ENCODE results near the gene CA12. TPM values are rescaled to one million over a fixed set of nuclear protein-coding genes. Genes with fewer than 3 reads are reported as not detected.

CA12 gene
- total and polyA plus RNA-seq, 4 donors: 0.07 to 5.1 (median 1.5) TPM

- TF ChIP-seq SP1 (IDR thresholded peaks at IDR 0.05) (no peak), TAF1 (conservative IDR thresholded peaks at IDR 0.05) (no peak), FOXA2 (IDR thresholded peaks at IDR 0.05) (no peak), GABPA (IDR thresholded peaks at IDR 0.05 in 1 of 2, conservative IDR thresholded peaks at IDR 0.05 in 1 of 2) (no peak), RXRA (IDR thresholded peaks at IDR 0.05) (no peak), EGR1 (IDR thresholded peaks at IDR 0.05; ENCODE audit: low read depth in 2 of 2) (no peak)
Measured at GRCh38 chr15:63332367-63333124, 49.1 kb downstream of the CA12 start (continued).

DNA sequence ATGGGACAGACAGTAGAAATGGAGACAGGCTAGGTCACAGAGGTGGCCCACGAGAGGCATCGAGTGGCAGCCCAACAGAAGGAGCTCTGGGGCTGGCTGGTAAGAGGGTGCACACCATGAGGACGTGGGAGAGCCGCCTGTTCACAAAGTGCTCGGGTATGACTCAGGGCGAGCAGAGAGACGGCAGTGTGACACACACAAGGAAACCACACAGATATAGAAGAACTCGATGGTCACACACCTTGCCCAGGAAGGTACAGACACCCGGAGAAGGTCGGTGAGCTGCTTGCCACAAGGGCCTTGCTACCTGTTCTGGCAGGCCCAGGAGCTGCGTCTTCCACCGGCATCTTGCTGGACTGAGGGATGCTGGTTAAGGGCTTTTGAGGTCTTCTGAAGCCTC lies 50.2 kb downstream of the CA12 start:
- Histone ChIP-seq H3K27me3 (ENCODE audit: control insufficient read depth in 4 of 4, insufficient read depth in 4 of 4, low read length in 3 of 4) (no peaks in the 10 kb centered on the region), H3K27ac (ENCODE audit: low read depth in 1 of 2, low read length in 2 of 2) (no peak overlapping the region), H3K9ac (ENCODE audit: low read depth in 1 of 2, low read length in 2 of 2) (no peak overlapping the region), H3K4me1 (ENCODE audit: control insufficient read depth in 4 of 4, insufficient read depth in 4 of 4, low read length in 3 of 4) (no peaks in the 10 kb centered on the region), H3K36me3 (ENCODE audit: control insufficient read depth in 4 of 4, insufficient read depth in 3 of 4, low read depth in 1 of 4, low read length in 3 of 4) (no peaks in the 10 kb centered on the region), H3K4me3 (ENCODE audit: low read depth in 1 of 3, low read length in 3 of 3) (no peak overlapping the region), H3K9me3 (ENCODE audit: control insufficient read depth in 4 of 4, low read length in 3 of 4) (no peaks in the 10 kb centered on the region)
- DNase-seq (ENCODE audit: low spot score): no peak
- TF ChIP-seq YY1 (IDR thresholded peaks at IDR 0.05) (no peak), RXRA (IDR thresholded peaks at IDR 0.05) (no peak), FOXA2 (IDR thresholded peaks at IDR 0.05) (no peak)
- WGBS: 93% methylated on average over 12 of the region's 12 CpGs

GRCh38 chr15:63330926-63331325 lies 50.7 kb downstream of the CA12 start:
- TF ChIP-seq HNF4G (IDR thresholded peaks at IDR 0.05) (no peak), REST (IDR thresholded peaks at IDR 0.05) (no peak), YY1 (IDR thresholded peaks at IDR 0.05) (no peak), NR2F2 (IDR thresholded peaks at IDR 0.05) (no peak), TAF1 (conservative IDR thresholded peaks at IDR 0.05) (no peak), JUND (IDR thresholded peaks at IDR 0.05) (no peak), GABPA (IDR thresholded peaks at IDR 0.05 in 1 of 2, conservative IDR thresholded peaks at IDR 0.05 in 1 of 2) (no peak), RXRA (IDR thresholded peaks at IDR 0.05) (no peak), EGR1 (IDR thresholded peaks at IDR 0.05; ENCODE audit: low read depth in 2 of 2) (no peak), HNF4A (conservative IDR thresholded peaks at IDR 0.05) (no peak)
- TF ChIP-seq, protein P1, sequence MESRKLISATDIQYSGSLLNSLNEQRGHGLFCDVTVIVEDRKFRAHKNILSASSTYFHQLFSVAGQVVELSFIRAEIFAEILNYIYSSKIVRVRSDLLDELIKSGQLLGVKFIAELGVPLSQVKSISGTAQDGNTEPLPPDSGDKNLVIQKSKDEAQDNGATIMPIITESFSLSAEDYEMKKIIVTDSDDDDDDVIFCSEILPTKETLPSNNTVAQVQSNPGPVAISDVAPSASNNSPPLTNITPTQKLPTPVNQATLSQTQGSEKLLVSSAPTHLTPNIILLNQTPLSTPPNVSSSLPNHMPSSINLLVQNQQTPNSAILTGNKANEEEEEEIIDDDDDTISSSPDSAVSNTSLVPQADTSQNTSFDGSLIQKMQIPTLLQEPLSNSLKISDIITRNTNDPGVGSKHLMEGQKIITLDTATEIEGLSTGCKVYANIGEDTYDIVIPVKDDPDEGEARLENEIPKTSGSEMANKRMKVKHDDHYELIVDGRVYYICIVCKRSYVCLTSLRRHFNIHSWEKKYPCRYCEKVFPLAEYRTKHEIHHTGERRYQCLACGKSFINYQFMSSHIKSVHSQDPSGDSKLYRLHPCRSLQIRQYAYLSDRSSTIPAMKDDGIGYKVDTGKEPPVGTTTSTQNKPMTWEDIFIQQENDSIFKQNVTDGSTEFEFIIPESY (IDR thresholded peaks at IDR 0.05): no peak
- TF ChIP-seq, protein P2, sequence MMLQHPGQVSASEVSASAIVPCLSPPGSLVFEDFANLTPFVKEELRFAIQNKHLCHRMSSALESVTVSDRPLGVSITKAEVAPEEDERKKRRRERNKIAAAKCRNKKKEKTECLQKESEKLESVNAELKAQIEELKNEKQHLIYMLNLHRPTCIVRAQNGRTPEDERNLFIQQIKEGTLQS (IDR thresholded peaks at IDR 0.05): no peak
- WGBS: 90% methylated on average over 10 of the region's 10 CpGs
- no peak overlapping the region for H3K27ac ChIP-seq (ENCODE audit: low read depth in 1 of 2, low read length in 2 of 2)
- no peak for DNase-seq (ENCODE audit: low spot score)
- H3K9me3 ChIP-seq (ENCODE audit: control insufficient read depth in 4 of 4, low read length in 3 of 4): no peaks in the 10 kb centered on the region
- H3K9ac ChIP-seq (ENCODE audit: low read depth in 1 of 2, low read length in 2 of 2): no peak overlapping the region
- no peaks in the 10 kb centered on the region for H3K27me3 ChIP-seq (ENCODE audit: control insufficient read depth in 4 of 4, insufficient read depth in 4 of 4, low read length in 3 of 4)
- H3K4me1 ChIP-seq (ENCODE audit: control insufficient read depth in 4 of 4, insufficient read depth in 4 of 4, low read length in 3 of 4): no peaks in the 10 kb centered on the region
- no peak overlapping the region for H3K4me3 ChIP-seq (ENCODE audit: low read depth in 1 of 3, low read length in 3 of 3)
- H3K36me3 ChIP-seq (ENCODE audit: control insufficient read depth in 4 of 4, insufficient read depth in 3 of 4, low read depth in 1 of 4, low read length in 3 of 4): no peaks in the 10 kb centered on the region
